ENCODE measurements around the gene SMYD1.

- TF ChIP-seq POLR2A (IDR thresholded peaks at IDR 0.05) (no peak), CTCF (IDR thresholded peaks at IDR 0.05) (no peak)
These were observed 1.5 kb downstream of the SMYD1 start for GRCh38 chr2:88069117-88069516.

Measured in upper lobe of left lung (tissue), 4 donors.